WTC11 (cell line): Measurements from ENCODE around the gene TMEM200B. TPM values are rescaled to one million over a fixed set of nuclear protein-coding genes. Genes with fewer than 3 reads are reported as not detected.

Experiments
- ATAC-seq: fragments of 200-7000 bp; cut with Tn5 transposase; 2 replicates; pipeline ENCODE4 v1.10.0; 2021; ENCODE audit warnings: mild to moderate bottlenecking, moderate library complexity
- Bru-seq: library from RNA; stranded (reverse); fragments of 400-500 nt; gene quantifications from one replicate; lab custom pipeline; 2021; lab: Mats Ljungman, UMichigan
- CTCF ChIA-PET: fragments of 300-600 bp; sonication (Branson Sonifier 250); formaldehyde crosslinking; loops from one replicate; lab custom pipeline; 2021; ENCODE audit warnings: antibody characterized with exemption; lab: Charles Lee
- POLR2A ChIA-PET: fragments of 350-600 bp; sonication (Branson Sonifier 250); formaldehyde crosslinking; loops from one replicate; lab custom pipeline; 2021; ENCODE audit warnings: antibody characterized with exemption; lab: Charles Lee
- DNase-seq: peaks from one replicate; pipeline ENCODE4 v3.0.0; 2021; ENCODE audit warnings: low spot score
- H3K27ac Mint-ChIP-seq: 2 replicates; pipeline ENCODE4 v1.8.0; 2021; ENCODE audit warnings: mixed read lengths
- H3K27me3 Mint-ChIP-seq: 2 replicates; pipeline ENCODE4 v1.8.0; 2021; ENCODE audit warnings: low read depth, mild to moderate bottlenecking, moderate library complexity, mixed read lengths
- H3K36me3 Mint-ChIP-seq: 2 replicates; pipeline ENCODE4 v1.8.0; 2021; ENCODE audit warnings: mixed read lengths
- H3K4me1 Mint-ChIP-seq: 2 replicates; pipeline ENCODE4 v1.8.0; 2022; ENCODE audit warnings: mixed read lengths
- H3K4me3 Mint-ChIP-seq: 2 replicates; pipeline ENCODE4 v1.8.0; 2021; ENCODE audit warnings: mild to moderate bottlenecking, moderate library complexity, mixed read lengths
- H3K9me3 Mint-ChIP-seq: 2 replicates; pipeline ENCODE4 v1.8.0; 2021; ENCODE audit warnings: mixed read lengths
- CREB1 ChIP-seq: sonication (generic); formaldehyde crosslinking; IDR thresholded peaks from 2 replicates; pipeline ENCODE4 v1.8.0; 2023; ENCODE audit warnings: mild to moderate bottlenecking, missing genetic modification reagents
- CTCF ChIP-seq: fragments of 200-600 bp; IDR thresholded peaks from 2 replicates; pipeline ENCODE4 v1.8.0; 2022; ENCODE audit warnings: antibody characterized with exemption
- E2F4 ChIP-seq: sonication (generic); formaldehyde crosslinking; IDR thresholded peaks from 2 replicates; pipeline ENCODE4 v1.8.1; 2022; ENCODE audit warnings: low read depth, mild to moderate bottlenecking, moderate library complexity, missing genetic modification reagents, borderline replicate concordance
- E2F5 ChIP-seq: sonication (generic); formaldehyde crosslinking; IDR thresholded peaks from 2 replicates; pipeline ENCODE4 v1.8.1; 2022; ENCODE audit warnings: mild to moderate bottlenecking, moderate library complexity, missing genetic modification reagents
- ERG ChIP-seq: fragments of 250-450 bp; sonication (Bioruptor Pico); IDR thresholded peaks from 2 replicates; pipeline ENCODE4 v1.8.0; 2021; ENCODE audit warnings: mild to moderate bottlenecking
- FOXK1 ChIP-seq: sonication (generic); formaldehyde crosslinking; IDR thresholded peaks from 2 replicates; pipeline ENCODE4 v1.8.0; 2022; ENCODE audit warnings: mild to moderate bottlenecking, moderate library complexity, missing genetic modification reagents
- GTF2I ChIP-seq: fragments of 250-450 bp; sonication (Bioruptor Pico); conservative IDR thresholded peaks from 2 replicates; pipeline ENCODE4 v1.4.0; 2021; ENCODE audit warnings: mild to moderate bottlenecking
- HMGXB4 ChIP-seq: sonication (generic); formaldehyde crosslinking; IDR thresholded peaks from 2 replicates; pipeline ENCODE4 v1.8.1; 2023; ENCODE audit warnings: mild to moderate bottlenecking, moderate library complexity, missing genetic modification reagents
- MYBL2 ChIP-seq: sonication (generic); formaldehyde crosslinking; IDR thresholded peaks from 2 replicates; pipeline ENCODE4 v1.8.1; 2023; ENCODE audit warnings: mild to moderate bottlenecking, moderate library complexity, missing genetic modification reagents
- NFATC4 ChIP-seq: fragments of 250-450 bp; sonication (Bioruptor Pico); IDR thresholded peaks from 2 replicates; pipeline ENCODE4 v1.9.0; 2021; ENCODE audit warnings: mild to moderate bottlenecking
- NFYB ChIP-seq: sonication (generic); formaldehyde crosslinking; conservative IDR thresholded peaks from 2 replicates; pipeline ENCODE4 v1.8.0; 2022; ENCODE audit warnings: low read depth, missing genetic modification reagents
- OVOL2 ChIP-seq: fragments of 250-450 bp; sonication (Bioruptor Pico); IDR thresholded peaks from 2 replicates; pipeline ENCODE4 v1.9.0; 2021; ENCODE audit warnings: mild to moderate bottlenecking, borderline replicate concordance
- PREB ChIP-seq: sonication (generic); formaldehyde crosslinking; IDR thresholded peaks from 2 replicates; pipeline ENCODE4 v1.8.1; 2022; ENCODE audit warnings: mild to moderate bottlenecking, missing genetic modification reagents, moderate library complexity, borderline replicate concordance
- USF2 ChIP-seq: sonication (generic); formaldehyde crosslinking; IDR thresholded peaks from 2 replicates; pipeline ENCODE4 v1.8.1; 2023; ENCODE audit warnings: mild to moderate bottlenecking, missing genetic modification reagents, moderate library complexity
- ZNF121 ChIP-seq: sonication (generic); formaldehyde crosslinking; IDR thresholded peaks from 2 replicates; pipeline ENCODE4 v1.8.0; 2023; ENCODE audit warnings: missing genetic modification reagents
- ZNF138 ChIP-seq: sonication (generic); formaldehyde crosslinking; conservative IDR thresholded peaks from 2 replicates; pipeline ENCODE4 v1.8.1; 2022; ENCODE audit warnings: mild to moderate bottlenecking, moderate library complexity, missing genetic modification reagents
- ZNF263 ChIP-seq: sonication (generic); formaldehyde crosslinking; IDR thresholded peaks from 2 replicates; pipeline ENCODE4 v1.8.1; 2022; ENCODE audit warnings: low read depth, mild to moderate bottlenecking, moderate library complexity, missing genetic modification reagents
- ZNF281 ChIP-seq: sonication (generic); formaldehyde crosslinking; IDR thresholded peaks from 2 replicates; pipeline ENCODE4 v1.8.0; 2023; ENCODE audit warnings: mild to moderate bottlenecking, missing genetic modification reagents
- ZNF317 ChIP-seq: sonication (generic); formaldehyde crosslinking; IDR thresholded peaks from 2 replicates; pipeline ENCODE4 v1.8.1; 2023; ENCODE audit warnings: low read depth, mild to moderate bottlenecking, moderate library complexity, missing genetic modification reagents, borderline replicate concordance
- ZNF396 ChIP-seq: fragments of 250-450 bp; sonication (Bioruptor Pico); IDR thresholded peaks from 2 replicates; pipeline ENCODE4 v1.8.0; 2021; ENCODE audit warnings: mild to moderate bottlenecking, moderate library complexity, borderline replicate concordance
- ZNF425 ChIP-seq: fragments of 250-450 bp; sonication (Bioruptor Pico); conservative IDR thresholded peaks from 2 replicates; pipeline ENCODE4 v1.9.0; 2021; ENCODE audit warnings: mild to moderate bottlenecking
- long read RNA-seq, 3 experiments: library from RNA in 1 of 3; library from capped mRNA in 1 of 3; library from polyadenylated mRNA in 1 of 3; unstranded in 2 of 3; stranded (forward) in 1 of 3; transcript quantifications; one replicate each; pipeline ENCODE4 v2.0.0, GENCODE V29; 2021
- total RNA-seq: library from RNA; stranded (reverse); gene quantifications from 3 replicates; pipeline ENCODE4 v1.2.3, GENCODE V29; 2021

The TMEM200B gene
- total RNA-seq: 19.1 to 22.6 TPM (median 22.1 TPM) in 3 replicates
- Bru-seq, nascent RNA: percentile 83 among the genes with signal in this experiment
- long read RNA-seq, experiment 1, transcript TMEM200B-202 (2 exons, 2,501 nt): major isoform, 46 of 93 reads
- long read RNA-seq, experiment 1, partial matches to known transcripts: 0 of 93 reads
- long read RNA-seq, experiment 1, other reads (novel, unspliced or antisense): 46 of 93 reads
- long read RNA-seq, experiment 2, transcript TMEM200B-202 (2 exons, 2,501 nt): major isoform, 6 of 29 reads
- long read RNA-seq, experiment 2, partial matches to known transcripts: 0 of 29 reads
- long read RNA-seq, experiment 2, other reads (novel, unspliced or antisense): 23 of 29 reads
- long read RNA-seq, experiment 3: 0 reads

- ChIA-PET POLR2A (interaction anchor here (0.5 to 1.7 kb wide), 6 partner anchors 11 to 240 kb away, joined by 3 to 18 read pairs (median 5); partner anchors contain the start of gene SRSF4), CTCF (interaction anchor here (0.6 to 6.3 kb wide), 24 partner anchors 11 to 388 kb away, joined by 3 to 45 read pairs (median 6); partner anchors contain the start of genes EPB41, SRSF4 and YTHDF2)
- no peak within 1 kb of the TSS for H3K27ac Mint-ChIP-seq
- no peak for TF ChIP-seq FOXK1 (CRISPR knock-in tag)
- no peak for TF ChIP-seq ZNF138 (CRISPR knock-in tag)
- TF ChIP-seq ZNF317 (CRISPR knock-in tag): no peak
- TF ChIP-seq CREB1: no peak
- TF ChIP-seq E2F5 (CRISPR knock-in tag): 0 out of 2 replicates have a peak, but pooled peaks have one; percentile 1
- TF ChIP-seq USF2 (CRISPR knock-in tag): no peak
- TF ChIP-seq ZNF425 (CRISPR knock-in tag): no peak
- TF ChIP-seq ZNF281 (CRISPR knock-in tag): no peak
- no peak for TF ChIP-seq OVOL2 (CRISPR knock-in tag)
- TF ChIP-seq ZNF263 (CRISPR knock-in tag): no peak
- no peak for TF ChIP-seq ZNF396
- TF ChIP-seq ZNF121 (CRISPR knock-in tag): no peak
- no peak for TF ChIP-seq PREB (CRISPR knock-in tag)
- TF ChIP-seq GTF2I (CRISPR knock-in tag): peak; percentile 92; the same call in 1 of the 2 replicates
- TF ChIP-seq NFYB (CRISPR knock-in tag): no peak
- no peak for TF ChIP-seq MYBL2 (CRISPR knock-in tag)
- no peak for TF ChIP-seq ERG (CRISPR knock-in tag)
- no peak for TF ChIP-seq E2F4
- no peak for TF ChIP-seq NFATC4 (CRISPR knock-in tag)
- TF ChIP-seq CTCF: no peak
- 0 out of 2 replicates have a peak, but pooled peaks have one; percentile 38 for TF ChIP-seq HMGXB4 (CRISPR knock-in tag)
These were observed at the start of gene TMEM200B for GRCh38 chr1:29123887-29124365. TMEM200B (minus strand) TSS chr1:29123903; CDS start chr1:29121828, 2,075 bp downstream.

More at GRCh38 chr1:29123887-29124365, at the start of gene TMEM200B:
- peaks cover 23% of the 10 kb centered on the region for H3K27me3 Mint-ChIP-seq
- peak; percentile 2; the same call in 1 of the 2 replicates for ATAC-seq
- peak; percentile 47 for DNase-seq
- H3K4me3 Mint-ChIP-seq: peak within 1 kb of the TSS; percentile 74
- H3K9me3 Mint-ChIP-seq: no peaks in the 10 kb centered on the region
- H3K4me1 Mint-ChIP-seq: peaks cover 19% of the 10 kb centered on the region
- H3K36me3 Mint-ChIP-seq: no peaks in the 10 kb centered on the region
